Sigmoid colon (tissue), 7 donors: ENCODE data around the gene NEK11. TPM values are rescaled to one million over a fixed set of nuclear protein-coding genes. Genes with fewer than 3 reads are reported as not detected.

Source experiments
- DNase-seq: peaks from one replicate; pipeline ENCODE4 v3.0.0-alpha.2; 2019
- H3K27ac ChIP-seq, 4 donors: fragments of 200-600 bp; sonication (generic); one replicate each; pipeline ENCODE4 v1.5.1; 2016 to 2019; ENCODE audit warnings: mild to moderate bottlenecking in 1 of 4
- H3K27me3 ChIP-seq, 3 donors: fragments of 200-600 bp; sonication (generic); one replicate each; pipeline ENCODE4 v1.5.1; 2019; ENCODE audit warnings: mild to moderate bottlenecking in 1 of 3
- H3K36me3 ChIP-seq, 4 donors: fragments of 200-600 bp; sonication (generic); one replicate each; pipeline ENCODE4 v1.5.1; 2016 to 2019
- H3K4me1 ChIP-seq, 4 donors: fragments of 200-600 bp; sonication (generic); one replicate each; pipeline ENCODE4 v1.5.1; 2017 to 2019
- H3K4me3 ChIP-seq, 4 donors: fragments of 200-600 bp; sonication (generic); one replicate each; pipeline ENCODE4 v1.5.1; 2017 to 2019; ENCODE audit warnings: mild to moderate bottlenecking in 2 of 4, moderate library complexity in 1 of 4
- H3K9me3 ChIP-seq, 4 donors: fragments of 200-600 bp in 3 of 4; sonication (generic) in 3 of 4; one replicate each; pipeline versions ENCODE4 v1.5.1 to v1.6.1; 2013 to 2019
- CTCF ChIP-seq, 4 experiments: fragments of 450-650 bp in 3 of 4; fragments of 200-600 bp in 1 of 4; IDR thresholded peaks; one replicate each; pipeline ENCODE4 v1.5.1; 2016 to 2019; ENCODE audit warnings: antibody characterized with exemption in 4 of 4, mild to moderate bottlenecking in 3 of 4, moderate library complexity in 2 of 4
- EP300 ChIP-seq, 4 donors: sonication (generic); formaldehyde crosslinking; IDR thresholded peaks; one replicate each; pipeline ENCODE4 v1.6.1; 2017; ENCODE audit warnings: antibody characterized with exemption in 4 of 4
- POLR2A ChIP-seq, 2 donors: fragments of 450-650 bp; IDR thresholded peaks; one replicate each; pipeline ENCODE4 v1.6.1; 2016; ENCODE audit warnings: antibody characterized with exemption in 2 of 2, mild to moderate bottlenecking in 2 of 2, moderate library complexity in 2 of 2
- POLR2AphosphoS5 ChIP-seq, 4 donors: sonication (generic); formaldehyde crosslinking; IDR thresholded peaks; one replicate each; pipeline ENCODE4 v1.6.1; 2017; ENCODE audit warnings: antibody characterized with exemption in 4 of 4
- WGBS, 2 donors: extraction: QIAGEN DNeasy Blood & Tissue Kit; methylation state at CpG; one replicate each; pipeline ENCODE4 v1.1.7; 2013; 5-methylcytosine and 5-hydroxymethylcytosine counted together
- intact Hi-C: fragments of 100-400 bp; cut with DNase I; formaldehyde crosslinking; loops from one replicate; pipeline ENCODE4 v1.15.1; 2023
- polyA plus RNA-seq, 3 donors: library from polyadenylated mRNA; stranded (reverse); fragments of 200-250 nt; gene quantifications; one replicate each; pipeline ENCODE4 v1.2.3, GENCODE V29; 2013
- total RNA-seq, 4 donors: library from RNA; depleted of rRNA; stranded (reverse); fragments of >200 nt; gene quantifications; one replicate each; pipeline ENCODE4 v1.1.0, GENCODE V29; 2016
- donor health status: healthy with polysubstance abuse.
- donor health status: Bipolar disorder and iron deficiency.
- donor health status: healthy.

The NEK11 gene
- total and polyA plus RNA-seq, 7 donors = 1.6 to 12.2 (median 4.3) TPM

GRCh38 chr3:131007256-131007655, 19.4 kb upstream of the NEK11 start:
- no peaks in the 10 kb centered on the region for H3K4me1 ChIP-seq
- H3K9me3 ChIP-seq = no peaks in the 10 kb centered on the region
- no peak for TF ChIP-seq EP300 (IDR thresholded peaks at IDR 0.05)
- TF ChIP-seq POLR2A (IDR thresholded peaks at IDR 0.05) = no peak
- no peak for TF ChIP-seq POLR2AphosphoS5 (IDR thresholded peaks at IDR 0.05)
- no peak for TF ChIP-seq CTCF (IDR thresholded peaks at IDR 0.05)
- WGBS, 2 donors = 94 to 99% methylated on average over 2 of the region's 2 CpGs
- intact Hi-C loops = no loop called here
- peaks cover 0 to 40% (median 2%) of the 10 kb centered on the region in 4 donors for H3K36me3 ChIP-seq
- no peaks in the 10 kb centered on the region for H3K27me3 ChIP-seq
- H3K4me3 ChIP-seq = no peak overlapping the region
- H3K27ac ChIP-seq = no peak overlapping the region
- DNase-seq = no peak

- Histone ChIP-seq H3K9me3 (no peaks in the 10 kb centered on the region), H3K36me3 (peaks cover 0 to 45% (median 4%) of the 10 kb centered on the region in 4 donors), H3K27ac (no peak overlapping the region), H3K27me3 (no peaks in the 10 kb centered on the region), H3K4me3 (no peak overlapping the region), H3K4me1 (no peaks in the 10 kb centered on the region)
- 98 to 100% methylated on average over 2 of the region's 2 CpGs for WGBS, 2 donors
- no peak for DNase-seq
- intact Hi-C loops = no loop called here
- no peak for TF ChIP-seq CTCF (IDR thresholded peaks at IDR 0.05)
- TF ChIP-seq EP300 (IDR thresholded peaks at IDR 0.05) = no peak
- no peak for TF ChIP-seq POLR2AphosphoS5 (IDR thresholded peaks at IDR 0.05)
- no peak for TF ChIP-seq POLR2A (IDR thresholded peaks at IDR 0.05)
These were observed 18.9 kb upstream of the NEK11 start for GRCh38 chr3:131007782-131008181.

GRCh38 chr3:131008326-131008725, 18.4 kb upstream of the NEK11 start:
- Histone ChIP-seq H3K27ac (no peak overlapping the region), H3K4me1 (no peaks in the 10 kb centered on the region), H3K36me3 (peaks cover 2 to 51% (median 4%) of the 10 kb centered on the region in 4 donors), H3K4me3 (no peak overlapping the region), H3K27me3 (no peaks in the 10 kb centered on the region), H3K9me3 (no peaks in the 10 kb centered on the region)
- intact Hi-C loops = no loop called here
- TF ChIP-seq POLR2A (IDR thresholded peaks at IDR 0.05) (no peak), EP300 (IDR thresholded peaks at IDR 0.05) (no peak), CTCF (IDR thresholded peaks at IDR 0.05) (no peak), POLR2AphosphoS5 (IDR thresholded peaks at IDR 0.05) (no peak)
- DNase-seq = no peak
- WGBS, 2 donors = 100% methylated on average over 1 of the region's 1 CpG

- no peak for TF ChIP-seq POLR2AphosphoS5 (IDR thresholded peaks at IDR 0.05)
- no peak for TF ChIP-seq POLR2A (IDR thresholded peaks at IDR 0.05)
- TF ChIP-seq CTCF (IDR thresholded peaks at IDR 0.05) = no peak
- TF ChIP-seq EP300 (IDR thresholded peaks at IDR 0.05) = no peak
- intact Hi-C loops = no loop called here
- Histone ChIP-seq H3K27me3 (no peaks in the 10 kb centered on the region), H3K4me1 (no peaks in the 10 kb centered on the region), H3K36me3 (peaks cover 4 to 65% (median 9%) of the 10 kb centered on the region in 4 donors), H3K4me3 (no peak overlapping the region), H3K27ac (no peak overlapping the region), H3K9me3 (no peaks in the 10 kb centered on the region)
- no peak for DNase-seq
- whole genome bisulfite sequencing, 2 donors = 79 to 81% methylated on average over 1 of the region's 1 CpG
These were observed 17.0 kb upstream of the NEK11 start for GRCh38 chr3:131009698-131010097.

- H3K27me3 ChIP-seq = no peaks in the 10 kb centered on the region
- 76 to 86% methylated on average over 3 of the region's 3 CpGs for WGBS, 2 donors
- peaks cover 0 to 38% (median 28%) of the 10 kb centered on the region in 4 donors for H3K4me1 ChIP-seq
- intact Hi-C loops = no loop called here
- H3K27ac ChIP-seq = no peak overlapping the region
- DNase-seq = no peak
- H3K4me3 ChIP-seq = no peak overlapping the region
- TF ChIP-seq POLR2AphosphoS5 (IDR thresholded peaks at IDR 0.05) (no peak), EP300 (IDR thresholded peaks at IDR 0.05) (no peak)
- no peaks in the 10 kb centered on the region for H3K9me3 ChIP-seq
- H3K36me3 ChIP-seq = peaks cover 0 to 51% (median 12%) of the 10 kb centered on the region in 4 donors
These were observed 7.7 kb upstream of the NEK11 start for GRCh38 chr3:131018970-131019369.
